ENCODE data around the gene ADCY1. TPM values are rescaled to one million over a fixed set of nuclear protein-coding genes. Genes with fewer than 3 reads are reported as not detected.

ADCY1 gene
- polyA plus RNA-seq, 1 donor (not counting 4 experiments of a cell fraction or from before 2014, with no cell fraction given) = 0.54 TPM

GRCh38 chr7:45610660-45611299, 36.6 kb downstream of the ADCY1 start:
- no peak overlapping the region for H3K4me2 ChIP-seq (ENCODE audit: control insufficient read depth, extremely low read depth, insufficient read depth, low read depth, low read length)
- no peak overlapping the region for H3K4me3 ChIP-seq (ENCODE audit: control insufficient read depth in 2 of 3, extremely low read depth in 1 of 3, insufficient read depth in 2 of 3, low read depth in 1 of 3, low read length in 3 of 3)
- H4K20me1 ChIP-seq (ENCODE audit: control insufficient read depth, extremely low read depth, insufficient read depth, low read length) = no peaks in the 10 kb centered on the region
- H3K79me2 ChIP-seq (ENCODE audit: control insufficient read depth, insufficient read depth, low read length) = no peaks in the 10 kb centered on the region
- no peak overlapping the region for H3K27ac ChIP-seq (ENCODE audit: control insufficient read depth, insufficient read depth, low read length)
- no peak overlapping the region for H2AFZ ChIP-seq (ENCODE audit: control insufficient read depth, low read length)
- H3K4me1 ChIP-seq (ENCODE audit: control insufficient read depth, extremely low read depth, insufficient read depth, low read length) = no peaks in the 10 kb centered on the region
- dilution Hi-C loops (cut with MboI; ENCODE audit: extremely low pct_ligation_motif_present, low sequenced_read_pairs) = no loop called here
- no peaks in the 10 kb centered on the region for H3K9me3 ChIP-seq (ENCODE audit: control insufficient read depth, low read depth, low read length)
- no peak overlapping the region for H3K9ac ChIP-seq (ENCODE audit: control insufficient read depth, extremely low read depth, insufficient read depth, low read length)
- H3K36me3 ChIP-seq (ENCODE audit: control insufficient read depth in 2 of 2, extremely low read depth in 1 of 2, insufficient read depth in 2 of 2, low read length in 2 of 2) = no peaks in the 10 kb centered on the region
- no peaks in the 10 kb centered on the region for H3K9me1 ChIP-seq (ENCODE audit: control insufficient read depth, extremely low read depth, insufficient read depth, low read length)
- H3K27me3 ChIP-seq (ENCODE audit: control insufficient read depth, extremely low read depth, insufficient read depth, low read length) = no peaks in the 10 kb centered on the region
- no peak for FAIRE-seq
- no peak for TF ChIP-seq EZH2 (IDR thresholded peaks at IDR 0.05; ENCODE audit: low read length)
- no peak for TF ChIP-seq CTCF (optimal IDR thresholded peaks at IDR 0.05 in 1 of 3, IDR thresholded peaks at IDR 0.05 in 1 of 3, conservative IDR thresholded peaks at IDR 0.05 in 1 of 3; ENCODE audit: extremely low read depth in 1 of 3, insufficient read depth in 2 of 3, low read length in 3 of 3)
- no peak for DNase-seq (ENCODE audit: low read depth, low spot score)

- H4K20me1 ChIP-seq (ENCODE audit: control insufficient read depth, extremely low read depth, insufficient read depth, low read length) = no peaks in the 10 kb centered on the region
- no peaks in the 10 kb centered on the region for H3K79me2 ChIP-seq (ENCODE audit: control insufficient read depth, insufficient read depth, low read length)
- no peak for FAIRE-seq
- TF ChIP-seq EZH2 (IDR thresholded peaks at IDR 0.05; ENCODE audit: low read length) (no peak), CTCF (optimal IDR thresholded peaks at IDR 0.05 in 1 of 3, IDR thresholded peaks at IDR 0.05 in 1 of 3, conservative IDR thresholded peaks at IDR 0.05 in 1 of 3; ENCODE audit: extremely low read depth in 1 of 3, insufficient read depth in 2 of 3, low read length in 3 of 3) (no peak)
- no peaks in the 10 kb centered on the region for H3K4me1 ChIP-seq (ENCODE audit: control insufficient read depth, extremely low read depth, insufficient read depth, low read length)
- H3K9me1 ChIP-seq (ENCODE audit: control insufficient read depth, extremely low read depth, insufficient read depth, low read length) = no peaks in the 10 kb centered on the region
- dilution Hi-C loops (cut with MboI; ENCODE audit: extremely low pct_ligation_motif_present, low sequenced_read_pairs) = no loop called here
- no peak overlapping the region for H3K4me2 ChIP-seq (ENCODE audit: control insufficient read depth, extremely low read depth, insufficient read depth, low read depth, low read length)
- DNase-seq (ENCODE audit: low read depth, low spot score) = no peak
- peaks cover 4% of the 10 kb centered on the region for H3K9me3 ChIP-seq (ENCODE audit: control insufficient read depth, low read depth, low read length)
- no peak overlapping the region for H3K27ac ChIP-seq (ENCODE audit: control insufficient read depth, insufficient read depth, low read length)
- H3K4me3 ChIP-seq (ENCODE audit: control insufficient read depth in 2 of 3, extremely low read depth in 1 of 3, insufficient read depth in 2 of 3, low read depth in 1 of 3, low read length in 3 of 3) = no peak overlapping the region
- no peaks in the 10 kb centered on the region for H3K36me3 ChIP-seq (ENCODE audit: control insufficient read depth in 2 of 2, extremely low read depth in 1 of 2, insufficient read depth in 2 of 2, low read length in 2 of 2)
- H3K9ac ChIP-seq (ENCODE audit: control insufficient read depth, extremely low read depth, insufficient read depth, low read length) = no peak overlapping the region
- H3K27me3 ChIP-seq (ENCODE audit: control insufficient read depth, extremely low read depth, insufficient read depth, low read length) = no peaks in the 10 kb centered on the region
- H2AFZ ChIP-seq (ENCODE audit: control insufficient read depth, low read length) = no peak overlapping the region
These were observed 43.0 kb downstream of the ADCY1 start for GRCh38 chr7:45617166-45617565.
